Activated CD4-positive, alpha-beta T cell treated with anti-CD3 and anti-CD28 coated beads, Interleukin-2, amount 50 U/mL, for 48 hours (primary cell): ENCODE results near the gene GRID1.

ENCODE experiments used
- DNase-seq, 2 experiments: peaks; one replicate each; pipeline ENCODE4 v3.0.0-alpha.2; 2020

The GRID1 gene

DNA sequence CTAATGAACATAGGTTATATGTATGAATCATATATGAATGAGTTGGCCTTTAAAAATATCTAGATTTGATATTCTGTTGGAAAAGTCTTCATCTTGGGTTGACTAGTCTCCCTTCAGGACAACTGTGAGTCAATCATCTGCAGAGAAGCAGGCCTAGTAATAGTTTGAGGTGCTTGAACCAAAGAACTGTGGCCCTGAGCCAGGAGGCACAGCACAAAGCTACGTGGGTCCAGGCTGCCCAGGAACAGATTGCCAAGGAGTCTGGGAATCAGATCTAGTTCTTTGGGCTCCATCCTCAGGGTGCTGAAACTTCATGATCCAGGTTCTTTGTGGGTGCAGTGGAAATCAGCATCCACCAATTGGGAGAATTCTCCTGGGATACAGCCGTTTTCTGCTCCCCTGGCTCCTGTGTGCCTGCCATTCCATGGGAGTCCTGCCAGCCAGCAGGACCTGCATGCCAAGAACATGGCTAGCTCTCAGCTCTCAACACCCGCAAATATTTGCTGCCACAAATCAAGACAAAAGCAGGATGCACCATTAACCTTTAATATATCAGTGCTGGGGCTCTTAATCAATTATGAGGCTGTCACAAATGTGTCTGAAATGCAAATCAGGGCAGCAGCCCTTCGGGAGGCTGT lies 709.0 kb downstream of the GRID1 start:
- no peak for DNase-seq

DNA sequence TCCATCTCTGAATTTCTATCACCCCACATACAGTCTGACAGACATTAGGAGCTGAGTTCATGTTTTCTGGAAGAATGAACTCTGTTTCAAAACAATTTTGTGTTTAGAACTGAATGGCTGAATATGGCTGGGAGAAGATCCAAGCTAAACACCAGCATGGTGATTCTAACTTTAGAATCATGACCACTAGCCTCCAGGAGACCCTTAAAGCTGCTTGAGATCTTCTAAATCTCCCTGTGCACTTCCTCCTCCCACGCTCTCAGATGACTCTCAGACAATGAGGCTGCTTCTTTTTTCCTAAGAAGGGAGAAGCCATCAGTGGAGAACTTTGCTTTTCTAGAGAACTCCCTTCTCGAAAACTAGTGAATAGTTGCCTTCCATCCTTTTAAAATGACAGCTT lies 711.2 kb downstream of the GRID1 start:
- DNase-seq: no peak

DNA sequence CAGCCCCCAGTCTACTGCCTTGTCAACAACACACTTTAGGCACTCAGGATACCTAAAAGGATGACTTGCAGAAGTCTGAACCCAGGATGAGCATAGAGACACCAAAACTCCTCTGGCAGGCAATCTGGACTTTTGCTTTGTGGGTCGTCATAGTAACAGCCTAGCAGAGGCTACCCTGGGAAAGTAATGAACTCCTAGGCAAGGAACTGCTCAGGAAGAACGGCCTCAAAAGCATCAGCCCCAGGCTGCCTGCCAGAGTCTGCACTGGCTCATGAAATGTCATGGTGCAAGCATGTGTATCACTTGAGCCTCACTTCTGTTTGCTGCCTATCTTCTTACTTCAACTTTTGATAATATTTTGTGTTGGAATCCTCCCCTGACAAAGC lies 715.1 kb downstream of the GRID1 start:
- no peak for DNase-seq

DNA sequence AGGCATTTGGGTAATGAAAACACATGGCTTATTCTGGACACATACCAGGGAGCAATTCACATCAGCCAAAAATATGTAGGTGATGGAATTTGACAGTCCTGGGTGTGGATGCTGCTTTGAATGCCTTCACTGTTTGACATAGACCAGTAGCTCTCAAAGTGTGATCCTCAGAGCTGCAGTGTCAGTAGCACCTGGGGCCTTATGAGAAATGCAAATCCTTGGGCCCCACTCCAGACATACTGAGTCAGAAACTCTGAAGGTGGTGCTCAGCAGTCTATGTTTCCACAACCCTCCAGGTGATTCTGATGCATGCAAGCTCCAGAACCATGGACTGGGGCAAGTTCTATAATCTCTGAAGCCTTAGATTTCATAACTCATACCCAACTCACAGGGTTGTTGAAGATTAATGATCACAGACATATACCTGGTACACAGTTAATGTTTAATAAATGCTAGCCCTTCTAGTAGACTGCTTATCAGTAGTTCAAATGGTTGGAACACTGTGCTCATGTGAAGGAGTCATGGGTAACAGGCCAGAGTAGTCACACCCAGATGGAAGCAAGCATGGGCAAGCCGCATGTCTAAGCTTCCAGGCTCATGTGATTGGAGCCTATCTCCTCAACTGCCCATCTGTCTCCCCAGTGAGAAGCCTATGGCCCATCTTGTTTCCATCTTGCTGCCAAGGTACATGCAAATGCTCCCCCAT lies 715.7 kb downstream of the GRID1 start:
- DNase-seq: no peak

DNA sequence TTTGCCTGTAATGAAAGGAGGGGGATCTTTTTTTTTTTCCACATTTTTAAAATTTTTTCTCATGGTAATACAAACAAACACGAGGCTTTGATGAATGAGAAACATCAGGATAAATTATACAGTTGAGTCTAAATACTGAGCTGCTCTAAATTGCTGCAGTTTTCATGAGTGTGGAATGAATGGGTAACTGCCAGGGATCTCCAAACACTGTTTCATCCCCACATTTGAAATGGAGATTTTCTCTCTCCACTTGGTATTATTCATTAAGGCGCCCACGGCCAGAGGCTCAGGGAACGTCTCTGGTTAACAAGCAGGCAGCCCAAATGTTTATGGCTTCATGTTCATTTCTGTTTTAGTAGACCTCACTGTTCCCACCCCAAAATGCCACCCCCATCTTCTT lies 717.1 kb downstream of the GRID1 start:
- no peak for DNase-seq

DNA sequence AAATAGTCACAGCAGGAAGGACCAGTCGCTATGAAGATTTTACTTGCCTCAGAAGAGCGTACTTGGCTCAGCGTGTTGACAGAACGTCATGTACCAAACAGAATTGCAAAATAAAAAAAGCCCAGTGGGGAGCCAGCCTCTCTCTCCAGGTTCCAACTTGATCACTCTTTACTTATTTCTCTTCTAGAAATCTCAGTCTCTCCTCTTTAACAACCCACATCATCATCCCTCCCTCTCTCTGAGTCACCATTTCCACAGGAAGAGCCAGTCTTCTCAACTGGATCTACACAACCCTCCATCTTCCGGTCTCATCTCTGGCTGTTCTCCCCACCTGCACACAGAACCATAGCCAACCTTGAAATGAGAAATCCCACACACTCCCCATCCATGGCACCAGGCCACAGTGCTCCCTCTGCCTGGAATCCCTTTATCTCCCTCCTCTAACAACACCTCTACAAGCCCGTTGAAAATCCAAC lies 718.3 kb downstream of the GRID1 start:
- DNase-seq: no peak

DNA sequence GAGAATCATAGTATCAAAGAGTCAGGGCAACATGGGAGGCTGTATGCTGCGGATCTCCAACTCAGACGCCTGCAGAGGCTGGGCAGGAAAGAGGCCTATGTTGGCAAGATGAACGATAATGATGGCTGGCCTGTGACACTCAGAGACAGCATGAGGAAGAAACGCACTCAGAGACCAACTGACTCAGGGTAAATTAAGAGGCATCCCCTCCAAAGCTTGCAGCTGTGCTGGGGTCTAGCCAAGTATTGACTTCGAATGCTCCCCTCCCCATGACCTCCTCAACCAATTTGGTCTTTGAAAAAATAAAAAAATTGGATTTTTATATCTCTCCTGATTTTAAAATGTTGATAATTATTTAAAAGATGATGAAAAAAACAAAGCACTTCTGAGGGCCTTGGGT lies 718.9 kb downstream of the GRID1 start:
- no peak for DNase-seq

DNA sequence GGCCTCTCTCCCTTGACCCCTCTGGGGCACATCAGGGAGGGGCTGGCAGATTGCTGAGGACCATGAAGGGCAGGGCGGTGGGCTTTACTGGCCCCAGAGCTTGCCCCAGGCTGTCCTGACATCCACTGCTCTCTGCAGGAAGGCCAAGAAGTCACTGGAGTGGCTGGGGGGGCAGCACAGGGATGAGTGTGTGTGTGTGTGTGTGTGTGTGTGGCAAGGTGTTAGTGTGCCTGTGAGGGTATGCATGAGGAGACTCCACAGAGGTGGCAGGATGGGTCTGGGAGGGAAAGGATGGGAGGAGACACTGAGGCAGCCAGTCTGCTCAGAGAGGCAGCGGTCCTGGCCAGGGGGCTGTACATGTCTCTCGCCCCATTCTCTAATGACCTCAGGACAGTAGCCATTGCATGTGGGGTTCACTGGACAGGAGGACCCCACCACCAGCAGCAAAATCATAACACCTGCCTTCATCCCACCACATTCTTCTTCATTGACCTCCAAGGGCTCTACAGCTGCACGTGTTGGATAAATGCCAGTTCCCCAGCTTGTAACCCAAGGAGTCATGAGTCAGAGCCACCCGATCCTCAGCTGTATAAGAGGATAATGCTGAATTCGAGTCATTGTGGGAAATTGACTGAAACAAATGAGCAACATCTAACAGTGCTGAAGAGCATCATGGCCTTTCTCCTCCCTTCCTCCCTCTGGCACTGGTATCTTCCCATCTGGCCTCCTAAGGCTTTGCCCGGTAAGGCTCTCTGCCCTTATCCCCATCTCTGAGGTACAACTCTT lies 720.5 kb downstream of the GRID1 start:
- DNase-seq: no peak

DNA sequence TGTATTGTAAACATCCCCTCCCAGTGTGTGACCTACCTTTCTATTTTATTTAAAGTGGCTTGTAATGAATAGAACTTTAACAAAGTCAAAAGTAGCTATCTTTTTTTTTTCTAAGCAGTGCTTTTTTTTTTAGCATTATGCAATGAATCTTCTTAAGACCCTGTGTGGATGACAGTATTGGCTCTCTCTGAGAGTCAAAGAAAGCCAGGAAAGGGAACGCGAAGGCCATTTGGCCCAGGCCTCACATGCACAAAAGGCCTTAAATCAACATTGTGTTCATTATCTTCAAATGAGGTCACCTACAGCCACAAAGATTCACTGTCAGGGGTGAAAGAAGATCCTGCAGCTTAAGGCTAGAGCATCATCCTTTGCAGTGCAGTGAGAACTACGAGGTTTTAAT lies 721.5 kb downstream of the GRID1 start:
- no peak for DNase-seq

DNA sequence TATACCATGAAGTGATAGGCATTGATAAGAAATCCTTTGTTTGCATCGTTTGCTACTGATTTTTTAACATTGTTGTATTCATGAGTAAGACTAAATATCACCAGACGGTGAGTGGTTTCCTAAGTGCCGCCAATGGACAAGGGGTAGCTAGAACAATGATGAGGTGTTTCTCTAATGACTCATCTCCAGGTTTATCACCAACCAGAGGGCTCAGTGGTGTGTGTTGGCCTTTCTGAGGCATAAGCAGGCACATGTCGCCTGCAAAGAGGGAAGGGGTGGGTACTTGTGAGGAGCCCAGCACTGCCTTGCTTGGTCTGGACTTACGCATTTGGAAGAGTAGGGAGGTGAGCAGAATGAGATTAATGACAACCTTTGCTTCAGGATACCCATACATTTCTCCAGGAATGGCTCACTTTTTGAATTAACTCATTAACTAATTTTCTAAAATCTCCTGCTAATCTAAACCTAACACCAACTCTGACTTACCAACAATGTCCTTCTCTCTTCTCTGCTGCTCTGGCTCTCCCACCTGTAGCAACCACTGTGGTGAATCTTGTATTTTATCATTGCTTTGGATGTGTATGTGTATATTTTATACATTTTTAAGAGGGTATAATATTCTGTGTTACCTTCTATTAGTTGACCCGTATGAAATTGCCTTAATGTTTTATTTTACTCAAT lies 722.6 kb downstream of the GRID1 start:
- DNase-seq: no peak

DNA sequence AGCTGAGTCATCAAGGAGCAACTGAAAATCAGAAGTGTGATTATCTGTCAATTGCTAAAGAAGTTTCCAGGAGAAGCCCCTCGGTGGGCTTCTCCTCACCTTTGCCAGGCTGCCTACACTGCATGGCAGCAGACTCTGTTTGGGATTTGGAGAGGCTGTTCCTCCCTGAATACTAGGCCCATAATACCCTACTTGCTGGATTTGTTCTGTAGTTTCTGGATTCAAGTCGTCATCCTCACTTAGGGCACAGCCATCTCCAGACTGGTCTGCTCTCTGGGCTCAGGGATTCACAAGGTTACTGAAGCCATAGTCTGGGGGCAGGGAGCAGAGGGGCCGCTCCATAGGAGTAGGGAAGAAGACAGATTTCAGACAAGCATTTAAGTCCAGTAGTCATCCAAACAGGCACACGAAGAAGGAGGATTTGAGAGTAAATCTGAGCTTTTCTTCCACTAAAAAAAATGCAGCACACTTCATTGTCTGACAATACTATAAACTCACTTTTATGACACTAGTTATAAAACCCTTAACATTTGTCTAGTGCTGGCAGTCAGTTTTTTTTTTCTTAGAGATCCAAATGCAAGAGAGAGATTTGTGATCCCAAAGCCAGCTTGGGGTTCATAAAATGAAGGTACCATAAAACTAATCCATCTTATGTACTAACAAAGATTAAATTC lies 723.3 kb downstream of the GRID1 start:
- DNase-seq: no peak

DNA sequence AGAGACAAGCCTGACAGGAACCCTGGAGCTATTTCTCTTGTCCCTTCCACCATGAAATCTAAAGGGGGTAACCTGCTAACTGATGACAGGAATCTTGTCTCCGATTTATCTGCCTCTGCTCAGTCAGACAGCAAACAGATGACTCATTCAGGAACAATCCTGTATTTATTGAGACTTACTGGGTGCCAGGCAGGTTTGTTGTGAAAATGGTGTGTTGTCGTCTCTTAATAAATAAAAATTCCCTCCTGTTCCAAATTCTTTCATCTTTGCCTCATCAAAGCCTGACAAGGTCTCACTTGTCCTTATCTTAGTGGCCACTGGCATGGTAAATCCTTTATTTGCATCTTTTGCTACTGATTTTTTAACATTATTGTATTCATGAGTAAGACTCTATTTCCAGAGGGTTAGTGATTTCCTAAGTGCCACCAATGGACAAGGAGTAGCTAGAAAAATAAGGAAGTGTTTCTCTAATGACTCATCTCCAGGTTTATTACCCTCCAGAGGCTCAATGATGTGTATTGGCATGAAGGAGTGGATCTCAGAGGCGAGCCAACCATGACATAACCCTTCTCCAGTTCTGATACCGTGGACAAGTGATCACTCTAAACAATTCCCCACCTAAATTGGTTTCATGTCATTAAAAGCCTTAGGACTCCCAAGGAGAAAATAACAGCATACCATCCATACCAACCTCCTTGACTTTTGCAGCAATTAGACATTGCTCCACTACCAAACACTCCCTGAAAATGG lies 724.0 kb downstream of the GRID1 start:
- no peak for DNase-seq

DNA sequence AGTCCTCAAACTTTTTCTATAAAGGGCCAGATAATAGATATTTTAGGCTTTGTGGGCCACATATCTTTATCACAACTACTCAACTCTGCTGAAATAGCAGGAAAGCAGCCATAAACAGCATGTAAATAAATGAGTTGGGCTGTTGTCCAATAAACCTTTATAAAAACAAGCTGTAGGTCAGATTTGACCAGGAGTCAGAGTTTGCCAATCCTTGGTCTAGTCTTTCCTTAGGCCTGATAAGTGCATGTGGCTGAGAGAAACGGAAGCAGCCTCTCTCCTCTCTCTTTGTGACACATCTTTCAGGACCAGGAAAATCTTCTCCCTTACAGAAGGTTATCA lies 724.5 kb downstream of the GRID1 start:
- DNase-seq: no peak

DNA sequence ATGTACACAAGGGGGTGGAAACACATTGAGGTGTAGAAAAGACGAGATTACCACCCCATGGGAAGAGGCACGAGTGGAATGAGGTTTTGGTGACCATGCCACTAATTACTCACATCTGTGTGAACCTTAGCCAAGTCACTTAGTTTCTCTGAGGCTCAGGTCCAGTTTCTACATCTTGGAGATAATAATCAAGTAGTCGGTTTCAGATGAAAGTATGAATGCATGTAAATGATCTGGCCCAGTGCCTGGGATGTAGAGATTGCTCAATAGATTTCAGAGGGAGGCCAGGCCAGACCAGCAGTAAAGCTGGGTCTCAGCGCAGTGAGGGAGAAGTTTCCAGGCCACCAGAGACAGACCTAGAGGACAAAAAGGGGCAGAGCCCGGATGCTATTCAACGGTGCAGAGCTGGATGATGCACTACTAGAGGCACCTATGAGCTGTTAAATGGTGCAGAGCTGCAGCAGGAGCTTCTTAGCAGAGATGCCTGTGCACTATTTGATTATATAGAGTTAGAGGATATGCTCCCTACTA lies 725.1 kb downstream of the GRID1 start:
- DNase-seq: no peak

DNA sequence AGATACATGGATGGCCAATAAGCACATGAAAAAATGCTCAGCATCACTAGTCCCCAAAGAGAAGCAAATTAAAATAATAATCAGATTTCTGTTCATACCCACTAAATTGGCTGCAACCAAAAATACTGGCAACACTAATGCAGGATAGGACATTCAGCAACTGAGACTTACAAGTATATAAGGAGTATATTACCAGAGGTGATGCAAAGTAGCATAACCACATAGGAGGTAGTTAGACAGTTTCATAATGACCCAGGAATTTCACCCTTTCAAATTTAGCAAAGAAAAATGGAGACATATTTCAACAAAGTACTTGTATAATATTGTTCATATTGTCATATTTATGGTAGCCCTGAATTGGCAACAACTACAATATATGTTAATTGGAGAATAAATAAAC lies 727.8 kb downstream of the GRID1 start:
- DNase-seq: no peak

DNA sequence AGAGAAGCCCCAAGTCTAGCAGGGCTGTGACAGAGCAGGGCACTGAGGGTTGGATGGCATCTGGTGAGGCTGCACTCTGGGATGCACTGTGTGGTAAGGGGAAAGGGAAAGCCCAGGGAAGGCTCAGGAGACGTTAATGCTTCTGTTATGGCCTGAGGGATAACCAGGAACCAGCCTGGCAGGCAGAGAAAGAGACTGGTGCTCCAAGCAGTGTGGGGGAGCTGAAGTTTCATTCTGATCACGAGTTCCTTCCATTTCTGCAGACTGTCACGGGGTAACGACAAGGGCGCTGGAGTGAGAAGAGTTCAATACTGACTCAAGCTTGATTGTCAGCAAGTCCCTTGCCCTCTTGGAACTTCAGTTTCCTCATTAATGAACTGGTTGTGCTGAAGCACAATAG lies 730.9 kb downstream of the GRID1 start:
- DNase-seq: no peak

DNA sequence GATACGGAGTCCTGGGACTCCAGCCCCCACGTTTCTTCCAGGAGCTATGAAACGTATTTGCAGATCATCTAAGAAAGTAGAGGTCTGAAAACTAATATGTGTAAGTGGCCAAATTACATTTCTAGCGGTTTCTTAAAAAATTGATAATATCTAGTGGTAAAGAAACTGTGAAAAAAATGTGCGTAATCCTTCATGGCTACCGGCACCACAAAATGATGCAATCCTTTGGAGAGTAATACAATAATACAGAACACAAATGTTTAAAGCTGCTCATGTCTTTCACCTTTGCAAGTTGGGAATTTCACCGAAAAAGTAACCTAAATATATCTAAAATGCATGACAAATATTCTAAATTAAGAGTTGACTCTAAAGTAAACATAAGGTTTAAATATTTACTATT lies 742.1 kb downstream of the GRID1 start:
- DNase-seq: no peak

DNA sequence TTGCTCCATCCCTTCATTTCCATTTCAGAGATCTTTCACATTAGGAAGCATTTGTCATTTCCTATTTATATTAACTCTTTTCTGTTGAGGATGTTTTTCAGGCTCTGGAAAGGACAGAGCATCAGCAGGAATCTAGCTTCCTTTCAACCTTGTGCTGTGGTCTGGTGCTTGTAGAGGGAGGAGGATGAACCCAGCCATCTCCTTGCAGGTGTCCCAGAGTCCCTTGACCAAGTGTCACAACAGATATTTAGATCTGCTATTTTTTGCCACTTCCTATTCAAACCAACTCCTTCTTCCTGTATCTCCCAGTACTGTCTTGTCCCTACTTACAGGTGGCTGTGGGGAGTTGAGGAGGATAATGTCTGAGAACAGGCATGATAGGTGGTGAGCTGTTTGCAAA lies 742.8 kb downstream of the GRID1 start:
- no peak for DNase-seq

DNA sequence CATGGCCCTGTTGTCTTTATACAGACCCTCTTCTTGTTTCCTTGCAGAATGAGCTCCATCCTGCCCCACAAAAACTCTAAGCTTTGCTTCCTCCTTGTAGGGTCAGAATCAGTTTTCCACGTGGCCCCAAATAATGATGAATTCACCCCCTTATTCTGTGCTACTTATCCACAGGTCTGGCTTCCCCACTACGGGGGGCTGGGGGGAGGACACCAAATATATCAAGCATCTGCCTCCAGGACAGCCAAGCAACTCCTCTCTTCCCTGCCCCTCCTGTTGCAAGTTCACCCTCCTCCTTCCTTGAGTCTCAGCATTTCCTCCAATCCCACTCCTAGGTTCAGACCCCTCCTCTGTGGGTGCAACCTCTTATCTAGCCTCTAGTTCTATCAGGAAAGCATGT lies 743.3 kb downstream of the GRID1 start:
- DNase-seq: no peak

DNA sequence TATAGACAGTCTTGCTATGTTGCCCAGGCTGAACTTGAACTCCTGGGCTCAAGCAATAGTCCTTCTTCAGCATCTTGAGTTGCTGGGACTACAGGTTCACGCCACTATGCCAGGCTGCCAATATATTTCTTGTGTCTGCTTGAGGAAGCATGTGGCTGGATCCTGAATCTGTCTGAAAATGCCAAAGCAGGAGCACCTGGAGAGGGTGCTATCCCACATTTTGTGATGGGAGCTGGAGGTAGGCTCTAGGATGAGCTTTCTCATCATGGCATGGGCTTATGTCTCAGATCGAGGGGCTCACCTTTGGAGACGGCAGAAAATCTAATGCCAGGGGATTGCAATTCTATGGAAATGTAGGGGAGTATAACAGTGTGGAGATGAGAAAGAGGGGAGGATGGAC lies 744.2 kb downstream of the GRID1 start:
- DNase-seq: no peak

DNA sequence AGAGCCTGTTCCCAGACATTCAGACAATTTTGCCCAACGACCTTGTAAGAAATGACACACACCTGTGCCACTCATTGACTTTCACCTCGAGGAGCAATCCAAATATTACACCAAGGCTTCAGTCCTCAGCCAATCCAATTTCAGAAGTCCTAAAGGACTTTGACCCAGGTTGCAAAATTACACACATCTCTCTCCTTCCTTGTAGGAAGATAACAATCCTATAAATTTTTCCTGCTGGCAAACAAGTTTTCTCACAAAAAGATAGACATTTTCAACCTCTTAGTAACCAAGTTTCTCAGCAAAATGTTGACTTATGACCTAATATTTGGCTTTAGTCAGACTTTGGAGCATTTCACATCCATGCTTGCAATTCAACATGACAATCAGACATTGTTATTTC lies 745.0 kb downstream of the GRID1 start:
- no peak for DNase-seq

DNA sequence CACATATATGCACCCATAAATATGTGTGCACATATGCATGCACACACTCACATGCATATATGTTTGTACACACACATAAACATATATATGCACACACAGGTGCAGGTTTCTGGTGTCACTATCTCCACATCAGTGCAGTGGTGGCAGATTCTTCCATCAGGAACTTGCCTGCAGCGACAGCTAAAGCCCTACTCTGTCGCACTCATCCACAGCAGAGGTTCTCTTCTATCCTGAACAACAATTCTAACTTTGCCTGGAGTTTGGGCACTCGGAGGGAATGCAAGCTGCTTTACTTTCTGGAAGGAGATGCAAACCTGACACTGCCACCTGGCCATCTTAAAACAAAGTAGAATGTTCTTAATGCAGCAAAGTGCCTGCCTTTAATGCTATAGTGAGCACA lies 745.8 kb downstream of the GRID1 start:
- DNase-seq: no peak
